ENCODE data around the gene ESR1. TPM values are rescaled to one million over a fixed set of nuclear protein-coding genes. Genes with fewer than 3 reads are reported as not detected.
A peak's percentile ranks its signal among the peaks of the same experiment; 100 is the strongest.

Gene ESR1
- total RNA-seq, 2 donors from 2014 or later: 4.9 TPM

DNA sequence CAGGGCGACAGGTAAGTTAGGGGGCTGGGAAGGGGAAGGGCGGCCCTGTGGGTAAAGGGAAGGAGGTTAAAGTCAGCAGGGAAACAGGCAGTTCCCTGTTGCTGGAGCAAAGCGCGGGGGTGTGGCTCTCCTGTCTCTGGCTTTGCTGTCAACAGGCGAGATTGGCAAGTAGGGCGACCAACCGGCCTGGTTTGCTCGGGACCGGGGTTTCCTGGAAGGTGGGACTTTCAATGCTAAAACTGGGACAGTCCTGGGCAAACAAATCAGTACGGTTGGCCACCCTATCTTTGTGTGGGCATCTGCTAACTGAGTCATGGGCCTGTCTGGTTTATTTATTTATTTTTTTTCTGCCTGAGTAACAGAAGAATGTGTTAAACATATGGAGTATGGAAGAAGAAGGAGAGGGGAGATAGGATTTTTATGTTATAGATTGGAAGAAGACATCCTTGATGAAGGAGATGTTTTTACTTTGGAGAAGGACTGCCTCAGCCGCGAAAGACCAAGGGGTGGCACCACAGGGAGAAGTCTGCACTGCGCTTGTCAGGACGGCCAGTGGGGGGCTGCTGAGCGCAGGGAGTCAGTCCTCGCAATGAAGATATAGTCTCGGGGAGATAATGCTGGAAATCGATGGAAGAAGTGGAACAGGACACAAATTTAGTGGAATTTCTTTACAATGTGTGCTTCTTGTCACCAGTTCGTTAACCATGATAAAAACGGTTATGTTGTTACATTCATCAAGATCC, 43.4 kb upstream of the ESR1 start:
- no peaks in the 10 kb centered on the region for H3K9me3 ChIP-seq
- peak overlapping the region; percentile 66 for H3K4me3 ChIP-seq
- TF ChIP-seq, protein P1, sequence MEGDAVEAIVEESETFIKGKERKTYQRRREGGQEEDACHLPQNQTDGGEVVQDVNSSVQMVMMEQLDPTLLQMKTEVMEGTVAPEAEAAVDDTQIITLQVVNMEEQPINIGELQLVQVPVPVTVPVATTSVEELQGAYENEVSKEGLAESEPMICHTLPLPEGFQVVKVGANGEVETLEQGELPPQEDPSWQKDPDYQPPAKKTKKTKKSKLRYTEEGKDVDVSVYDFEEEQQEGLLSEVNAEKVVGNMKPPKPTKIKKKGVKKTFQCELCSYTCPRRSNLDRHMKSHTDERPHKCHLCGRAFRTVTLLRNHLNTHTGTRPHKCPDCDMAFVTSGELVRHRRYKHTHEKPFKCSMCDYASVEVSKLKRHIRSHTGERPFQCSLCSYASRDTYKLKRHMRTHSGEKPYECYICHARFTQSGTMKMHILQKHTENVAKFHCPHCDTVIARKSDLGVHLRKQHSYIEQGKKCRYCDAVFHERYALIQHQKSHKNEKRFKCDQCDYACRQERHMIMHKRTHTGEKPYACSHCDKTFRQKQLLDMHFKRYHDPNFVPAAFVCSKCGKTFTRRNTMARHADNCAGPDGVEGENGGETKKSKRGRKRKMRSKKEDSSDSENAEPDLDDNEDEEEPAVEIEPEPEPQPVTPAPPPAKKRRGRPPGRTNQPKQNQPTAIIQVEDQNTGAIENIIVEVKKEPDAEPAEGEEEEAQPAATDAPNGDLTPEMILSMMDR (IDR thresholded peaks at IDR 0.05): peak; percentile 67
- DNase-seq (ENCODE audit: low spot score) (peak; percentile 74), ATAC-seq (ENCODE audit: insufficient number of reproducible peaks, low FRiP score, low read depth) (peak; percentile 74)
- peak overlapping the region; percentile 48 to 68 for H3K27ac ChIP-seq
- H3K4me1 ChIP-seq (ENCODE audit: control insufficient read depth in 1 of 2, low read depth in 2 of 2): peaks cover 0 to 16% of the 10 kb centered on the region in 2 donors
- no peaks in the 10 kb centered on the region for H3K27me3 ChIP-seq (replicated peaks; ENCODE audit: insufficient read depth)
- H3K36me3 ChIP-seq: no peaks in the 10 kb centered on the region

DNA sequence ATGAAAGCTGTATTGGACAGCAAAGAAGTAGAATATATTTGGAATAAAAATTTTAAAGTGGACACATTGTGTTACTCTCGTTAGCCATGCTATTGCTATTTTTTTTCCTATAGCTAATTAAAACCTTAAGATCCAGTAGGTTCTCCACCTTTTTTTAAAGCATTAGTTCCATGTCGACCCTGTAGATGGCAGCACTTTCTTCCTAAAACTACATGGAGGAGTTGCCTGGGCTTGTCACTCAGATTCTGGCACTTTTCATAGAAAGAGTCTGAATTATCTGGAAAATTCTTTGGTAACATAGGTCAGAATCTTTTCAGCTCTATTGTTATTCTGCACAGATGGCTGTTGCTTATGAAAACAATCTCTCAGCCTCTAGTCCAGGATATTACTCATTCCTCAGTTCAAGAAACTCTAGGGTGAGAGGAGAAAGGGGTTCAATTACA, 42.0 kb upstream of the ESR1 start:
- TF ChIP-seq, protein P1 (IDR thresholded peaks at IDR 0.05): peak; percentile 71
- H3K27me3 ChIP-seq (replicated peaks; ENCODE audit: insufficient read depth): no peaks in the 10 kb centered on the region
- DNase-seq (ENCODE audit: low spot score) (peak; percentile 12), ATAC-seq (ENCODE audit: insufficient number of reproducible peaks, low FRiP score, low read depth) (peak; percentile 50)
- H3K9me3 ChIP-seq: no peaks in the 10 kb centered on the region
- H3K4me1 ChIP-seq (ENCODE audit: control insufficient read depth in 1 of 2, low read depth in 2 of 2): peaks cover 0 to 16% of the 10 kb centered on the region in 2 donors
- H3K4me3 ChIP-seq: no peak overlapping the region
- no peak overlapping the region for H3K27ac ChIP-seq
- H3K36me3 ChIP-seq: no peaks in the 10 kb centered on the region

DNA sequence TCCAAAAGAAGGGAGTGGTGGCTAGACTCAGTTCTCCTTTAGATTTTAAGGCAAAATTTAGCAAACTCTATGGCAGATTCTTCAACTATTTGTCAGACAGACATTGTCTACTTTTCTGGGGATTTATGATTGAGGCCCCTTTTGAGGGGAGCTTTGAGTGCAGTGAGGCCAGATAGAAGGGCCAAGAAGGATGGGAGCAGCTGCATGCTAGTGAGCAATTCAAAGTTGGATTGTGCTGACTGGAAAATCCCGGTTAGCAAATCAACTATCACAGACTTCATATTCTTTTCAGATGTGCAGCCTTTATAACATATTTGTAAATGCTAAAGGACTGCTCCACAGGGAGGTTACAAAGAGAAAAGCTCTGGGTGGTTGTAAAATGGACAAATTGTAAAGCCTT, 35.0 kb upstream of the ESR1 start:
- H3K9me3 ChIP-seq: no peaks in the 10 kb centered on the region
- H3K4me1 ChIP-seq (ENCODE audit: control insufficient read depth in 1 of 2, low read depth in 2 of 2): no peaks in the 10 kb centered on the region
- TF ChIP-seq, protein P1 (IDR thresholded peaks at IDR 0.05): no peak
- H3K36me3 ChIP-seq: no peaks in the 10 kb centered on the region
- ATAC-seq (ENCODE audit: insufficient number of reproducible peaks, low FRiP score, low read depth) (no peak), DNase-seq (ENCODE audit: low spot score) (no peak)
- H3K4me3 ChIP-seq: no peak overlapping the region
- H3K27me3 ChIP-seq (replicated peaks; ENCODE audit: insufficient read depth): no peaks in the 10 kb centered on the region
- no peak overlapping the region for H3K27ac ChIP-seq

DNA sequence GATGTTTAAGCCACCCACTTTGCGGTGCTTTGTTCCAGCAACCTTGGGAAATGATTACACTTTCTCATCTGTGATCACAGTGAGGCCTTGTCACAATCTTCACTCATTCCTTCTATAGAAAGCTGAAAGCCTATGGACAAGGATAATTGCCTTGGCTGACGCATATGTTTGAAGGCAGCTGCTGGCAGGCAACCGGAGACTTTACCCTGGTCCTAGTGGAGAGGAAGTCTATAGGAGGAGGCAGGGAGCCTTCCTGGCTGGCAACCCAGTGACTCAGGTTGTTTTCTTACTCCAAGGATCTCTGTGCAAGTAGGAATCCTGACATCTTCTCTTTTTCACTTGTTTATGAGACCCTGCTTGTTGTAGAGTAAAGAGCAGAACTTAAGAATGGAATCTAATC, 34.1 kb upstream of the ESR1 start:
- Histone ChIP-seq H3K9me3 (no peaks in the 10 kb centered on the region), H3K27me3 (replicated peaks; ENCODE audit: insufficient read depth) (no peaks in the 10 kb centered on the region), H3K36me3 (no peaks in the 10 kb centered on the region), H3K4me1 (ENCODE audit: control insufficient read depth in 1 of 2, low read depth in 2 of 2) (no peaks in the 10 kb centered on the region), H3K27ac (no peak overlapping the region), H3K4me3 (no peak overlapping the region)
- TF ChIP-seq, protein P1 (IDR thresholded peaks at IDR 0.05): no peak
- ATAC-seq (ENCODE audit: insufficient number of reproducible peaks, low FRiP score, low read depth): no peak
- no peak for DNase-seq (ENCODE audit: low spot score)

DNA sequence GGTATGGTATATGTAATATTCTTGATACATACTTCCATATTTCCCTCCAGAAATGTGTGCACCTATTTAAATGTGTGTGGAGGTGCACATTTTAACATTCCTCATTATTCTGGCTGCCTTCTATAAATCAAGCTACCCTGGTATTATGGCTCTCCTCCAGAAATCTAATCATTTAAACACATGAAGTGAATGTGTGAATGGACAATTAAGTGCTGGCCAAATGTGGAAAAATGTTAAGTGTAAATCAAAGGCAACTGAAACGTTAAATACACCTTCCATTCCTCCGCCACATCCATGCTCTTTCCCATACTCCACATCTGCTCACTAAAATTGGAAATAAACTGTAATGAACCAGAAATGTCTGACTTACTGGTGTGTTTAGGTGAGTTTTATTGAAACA, 24.9 kb upstream of the ESR1 start:
- no peak overlapping the region for H3K4me3 ChIP-seq
- H3K36me3 ChIP-seq: no peaks in the 10 kb centered on the region
- TF ChIP-seq, protein P1 (IDR thresholded peaks at IDR 0.05): no peak
- no peaks in the 10 kb centered on the region for H3K27me3 ChIP-seq (replicated peaks; ENCODE audit: insufficient read depth)
- no peaks in the 10 kb centered on the region for H3K4me1 ChIP-seq (ENCODE audit: control insufficient read depth in 1 of 2, low read depth in 2 of 2)
- DNase-seq (ENCODE audit: low spot score): no peak
- H3K9me3 ChIP-seq: no peaks in the 10 kb centered on the region
- H3K27ac ChIP-seq: no peak overlapping the region
- no peak for ATAC-seq (ENCODE audit: insufficient number of reproducible peaks, low FRiP score, low read depth)
